Caco-2 (cell line): Measurements from ENCODE around the gene LRRC36. TPM values are rescaled to one million over a fixed set of nuclear protein-coding genes. Genes with fewer than 3 reads are reported as not detected.

ENCODE experiments used
- BruUV-seq: library from RNA; stranded (reverse); fragments of 400-500 nt; replicated peaks from 2 replicates; lab custom pipeline; 2021; lab: Mats Ljungman, UMichigan
- CTCF ChIA-PET: fragments of 300-600 bp; sonication (Branson Sonifier 250); formaldehyde crosslinking; loops from one replicate; lab custom pipeline; 2022; ENCODE audit warnings: antibody characterized with exemption; lab: Charles Lee
- POLR2A ChIA-PET: fragments of 300-600 bp; sonication (Branson Sonifier 250); formaldehyde crosslinking; loops from one replicate; lab custom pipeline; 2022; ENCODE audit warnings: antibody characterized with exemption; lab: Charles Lee
- DNase-seq, 2 experiments: peaks; one replicate each; pipeline versions ENCODE4 v3.0.0 to v3.0.0-alpha.2; 2020 to 2022
- H3K27me3 ChIP-seq: replicated peaks from 2 replicates; pipeline ENCODE4 v1.6.0; 2011; ENCODE audit warnings: low read length; ENCODE audit not compliant: control insufficient read depth, insufficient read depth
- H3K36me3 ChIP-seq: 2 replicates; pipeline ENCODE4 v1.5.1; 2011; ENCODE audit warnings: low read length; ENCODE audit not compliant: control insufficient read depth, insufficient read depth
- H3K4me1 ChIP-seq: fragments of 250-450 bp; sonication (Bioruptor Pico); 2 replicates; pipeline ENCODE4 v1.5.1; 2020; ENCODE audit warnings: mild to moderate bottlenecking
- H3K4me3 ChIP-seq: 2 replicates; pipeline ENCODE4 v1.5.1; 2011; ENCODE audit warnings: low read depth, mild to moderate bottlenecking, control low read depth, low read length
- H3K9me3 ChIP-seq: fragments of 250-450 bp; sonication (Bioruptor Pico); 2 replicates; pipeline ENCODE4 v1.5.1; 2020; ENCODE audit warnings: mild to moderate bottlenecking, moderate library complexity
- H3K27ac Mint-ChIP-seq: one replicate; pipeline ENCODE4 v1.8.0; 2022; ENCODE audit warnings: mixed read lengths; ENCODE audit not compliant: unreplicated experiment
- H3K27me3 Mint-ChIP-seq: one replicate; pipeline ENCODE4 v1.8.0; 2022; ENCODE audit warnings: mixed read lengths; ENCODE audit not compliant: insufficient read depth, unreplicated experiment
- H3K36me3 Mint-ChIP-seq: one replicate; pipeline ENCODE4 v1.8.0; 2022; ENCODE audit warnings: mild to moderate bottlenecking, mixed read lengths; ENCODE audit not compliant: insufficient read depth, unreplicated experiment
- H3K4me1 Mint-ChIP-seq: one replicate; pipeline ENCODE4 v1.8.0; 2022; ENCODE audit warnings: low read depth, mixed read lengths; ENCODE audit not compliant: unreplicated experiment
- H3K4me3 Mint-ChIP-seq: one replicate; pipeline ENCODE4 v1.8.0; 2022; ENCODE audit warnings: mild to moderate bottlenecking, moderate library complexity, mixed read lengths; ENCODE audit not compliant: unreplicated experiment
- H3K9me3 Mint-ChIP-seq: one replicate; pipeline ENCODE4 v1.8.0; 2022; ENCODE audit warnings: mixed read lengths; ENCODE audit not compliant: unreplicated experiment
- intact Hi-C: fragments of 100-400 bp; cut with micrococcal nuclease; formaldehyde crosslinking; loops from one replicate; pipeline ENCODE4 v1.10.0; 2022; ENCODE audit not compliant: unreplicated experiment
- total RNA-seq: library from RNA; stranded (reverse); gene quantifications from 2 replicates; pipeline ENCODE4 v1.2.3, GENCODE V29; 2022
- TF ChIP-seq, protein P1 (sequence below), 2 experiments: fragments of 200-600 bp in 1 of 2; IDR thresholded peaks; 1 replicate in 1 of 2; 2 replicates in 1 of 2; pipeline versions ENCODE4 v1.5.1 to v1.8.0; 2011 to 2022; ENCODE audit warnings: antibody characterized with exemption in 1 of 2, control low read depth in 1 of 2, inconsistent platforms in 1 of 2, low read depth in 1 of 2, low read length in 1 of 2, mild to moderate bottlenecking in 1 of 2, moderate library complexity in 1 of 2; ENCODE audit not compliant: insufficient read depth in 1 of 2, severe bottlenecking in 1 of 2, unreplicated experiment in 1 of 2

Gene LRRC36
- total RNA-seq, 1 experiment from 2014 or later = not detected

DNA sequence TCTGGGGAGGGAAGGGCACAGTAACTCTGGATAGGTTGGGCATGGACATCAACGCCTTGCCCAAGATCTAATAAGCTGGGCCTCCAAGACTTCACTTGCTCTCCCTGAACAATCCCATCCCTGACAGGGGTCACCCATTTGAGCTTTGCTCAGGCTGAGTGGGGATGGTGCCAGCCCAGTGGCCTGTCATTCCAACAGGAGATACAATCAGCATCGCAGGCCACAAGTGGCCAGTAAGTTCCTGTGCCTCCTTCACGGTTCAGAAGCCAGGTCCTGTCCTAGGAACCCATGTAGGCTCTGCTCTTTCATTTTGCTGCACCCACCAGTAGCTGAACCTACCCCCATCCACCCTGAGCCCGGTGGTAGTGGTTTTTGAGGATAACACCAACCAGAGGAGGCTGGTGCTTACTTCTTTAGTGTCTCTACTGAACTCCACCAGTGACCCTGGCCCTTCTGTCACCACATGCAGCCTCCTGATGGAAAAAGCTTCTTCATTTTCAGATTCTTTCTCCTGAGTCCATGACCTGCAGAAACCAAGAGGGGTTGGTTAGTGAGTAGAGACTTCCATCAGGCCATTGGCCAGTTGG is 32.4 kb upstream of the LRRC36 start:
- ChIA-PET CTCF (no interaction called here), POLR2A (no interaction called here)
- Histone ChIP-seq H3K36me3 (no peaks in the 10 kb centered on the region; the same call in 1 of the 2 replicates), H3K4me3 (no peak overlapping the region), H3K9me3 (no peaks in the 10 kb centered on the region), H3K27me3 (no peaks in the 10 kb centered on the region), H3K4me1 (peaks cover 22% of the 10 kb centered on the region)
- H3K27ac Mint-ChIP-seq = no peak overlapping the region
- TF ChIP-seq, protein P1, sequence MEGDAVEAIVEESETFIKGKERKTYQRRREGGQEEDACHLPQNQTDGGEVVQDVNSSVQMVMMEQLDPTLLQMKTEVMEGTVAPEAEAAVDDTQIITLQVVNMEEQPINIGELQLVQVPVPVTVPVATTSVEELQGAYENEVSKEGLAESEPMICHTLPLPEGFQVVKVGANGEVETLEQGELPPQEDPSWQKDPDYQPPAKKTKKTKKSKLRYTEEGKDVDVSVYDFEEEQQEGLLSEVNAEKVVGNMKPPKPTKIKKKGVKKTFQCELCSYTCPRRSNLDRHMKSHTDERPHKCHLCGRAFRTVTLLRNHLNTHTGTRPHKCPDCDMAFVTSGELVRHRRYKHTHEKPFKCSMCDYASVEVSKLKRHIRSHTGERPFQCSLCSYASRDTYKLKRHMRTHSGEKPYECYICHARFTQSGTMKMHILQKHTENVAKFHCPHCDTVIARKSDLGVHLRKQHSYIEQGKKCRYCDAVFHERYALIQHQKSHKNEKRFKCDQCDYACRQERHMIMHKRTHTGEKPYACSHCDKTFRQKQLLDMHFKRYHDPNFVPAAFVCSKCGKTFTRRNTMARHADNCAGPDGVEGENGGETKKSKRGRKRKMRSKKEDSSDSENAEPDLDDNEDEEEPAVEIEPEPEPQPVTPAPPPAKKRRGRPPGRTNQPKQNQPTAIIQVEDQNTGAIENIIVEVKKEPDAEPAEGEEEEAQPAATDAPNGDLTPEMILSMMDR (IDR thresholded peaks at IDR 0.05; ENCODE audit: insufficient read depth in 1 of 2, low read depth in 1 of 2, low read length in 1 of 2, severe bottlenecking in 1 of 2, unreplicated experiment in 1 of 2) = no peak
- H3K4me1 Mint-ChIP-seq = peaks cover 6% of the 10 kb centered on the region
- BruUV-seq = no TSS peak
- H3K9me3 Mint-ChIP-seq = no peaks in the 10 kb centered on the region
- peaks cover 11% of the 10 kb centered on the region for H3K36me3 Mint-ChIP-seq
- no peak for DNase-seq
- no peak overlapping the region for H3K4me3 Mint-ChIP-seq
- no peaks in the 10 kb centered on the region for H3K27me3 Mint-ChIP-seq
- intact Hi-C loops = loop anchor here (5.0 kb wide), 1 partner anchor 43 kb away; no protein-coding TSS in a partner anchor

DNA sequence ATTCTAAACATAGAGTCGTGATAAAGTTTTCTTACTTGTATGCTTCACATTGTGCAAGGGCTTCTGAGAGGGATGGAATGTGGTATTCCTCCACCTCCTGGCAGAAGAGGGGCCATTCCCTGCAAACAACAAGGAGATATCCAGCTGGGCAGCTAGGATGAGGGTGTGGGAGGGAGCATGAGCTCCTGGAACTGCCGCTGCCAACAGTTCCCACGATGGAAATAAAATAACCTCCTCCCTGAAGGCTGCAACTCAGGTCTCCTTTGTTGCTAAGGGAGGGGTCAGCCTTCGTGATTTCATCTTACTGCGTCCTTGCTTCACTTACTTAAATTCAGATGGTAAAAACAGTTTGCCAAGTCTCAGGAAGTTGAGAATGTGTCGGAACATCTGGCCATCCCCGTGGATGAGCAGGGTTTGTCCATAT is 31.7 kb upstream of the LRRC36 start:
- no peak overlapping the region for H3K4me3 Mint-ChIP-seq
- Histone ChIP-seq H3K4me1 (peaks cover 15% of the 10 kb centered on the region), H3K36me3 (no peaks in the 10 kb centered on the region), H3K27me3 (no peaks in the 10 kb centered on the region), H3K4me3 (no peak overlapping the region), H3K9me3 (no peaks in the 10 kb centered on the region)
- peaks cover 6% of the 10 kb centered on the region for H3K4me1 Mint-ChIP-seq
- no TSS peak for BruUV-seq
- CTCF ChIA-PET = interaction anchor here (1.2 kb wide), 1 partner anchor 44 kb away, joined by 3 read pairs; no protein-coding TSS in a partner anchor
- TF ChIP-seq, protein P1 (IDR thresholded peaks at IDR 0.05; ENCODE audit: insufficient read depth in 1 of 2, low read depth in 1 of 2, low read length in 1 of 2, severe bottlenecking in 1 of 2, unreplicated experiment in 1 of 2) = no peak
- intact Hi-C loops = loop anchor here (5.0 kb wide), 1 partner anchor 42 kb away; no protein-coding TSS in a partner anchor
- no peak for DNase-seq
- POLR2A ChIA-PET = no interaction called here
- H3K36me3 Mint-ChIP-seq = peaks cover 11% of the 10 kb centered on the region
- no peaks in the 10 kb centered on the region for H3K9me3 Mint-ChIP-seq
- H3K27me3 Mint-ChIP-seq = no peaks in the 10 kb centered on the region
- no peak overlapping the region for H3K27ac Mint-ChIP-seq

DNA sequence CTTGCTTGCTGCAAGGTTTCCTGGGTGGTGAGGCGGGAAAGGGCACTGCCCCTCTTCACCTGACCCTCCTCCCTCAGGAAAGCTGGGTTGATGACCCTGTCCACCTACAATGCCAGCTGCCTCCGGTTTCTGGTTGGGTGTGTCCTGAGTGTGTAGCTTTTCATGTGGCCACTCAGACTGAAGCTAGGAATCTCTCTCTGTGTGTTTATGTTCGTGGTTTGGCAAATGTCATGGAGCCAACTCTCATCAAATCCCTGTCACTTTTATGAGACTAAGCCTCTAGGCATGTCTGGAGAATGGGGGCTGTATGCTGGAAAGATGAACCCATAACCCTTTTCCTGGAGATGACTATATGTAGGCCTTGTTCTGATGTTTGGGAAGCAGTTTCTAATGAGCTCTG is 30.2 kb upstream of the LRRC36 start:
- H3K4me3 Mint-ChIP-seq = no peak overlapping the region
- H3K27me3 Mint-ChIP-seq = no peaks in the 10 kb centered on the region
- intact Hi-C loops = no loop called here
- no peak overlapping the region for H3K27ac Mint-ChIP-seq
- Histone ChIP-seq H3K4me1 (0 out of 2 replicates have a peak, but pooled peaks cover under 1% of the 10 kb centered on the region), H3K9me3 (no peaks in the 10 kb centered on the region), H3K36me3 (no peaks in the 10 kb centered on the region), H3K27me3 (no peaks in the 10 kb centered on the region), H3K4me3 (no peak overlapping the region)
- no TSS peak for BruUV-seq
- no peak for DNase-seq
- ChIA-PET CTCF (interaction anchor here (1.5 to 1.9 kb wide), 2 partner anchors 12 to 36 kb away, joined by 3 to 6 read pairs; no protein-coding TSS in a partner anchor), POLR2A (no interaction called here)
- TF ChIP-seq, protein P1 (IDR thresholded peaks at IDR 0.05; ENCODE audit: insufficient read depth in 1 of 2, low read depth in 1 of 2, low read length in 1 of 2, severe bottlenecking in 1 of 2, unreplicated experiment in 1 of 2) = no peak
- H3K36me3 Mint-ChIP-seq = peaks cover 6% of the 10 kb centered on the region
- no peaks in the 10 kb centered on the region for H3K9me3 Mint-ChIP-seq
- peaks cover 6% of the 10 kb centered on the region for H3K4me1 Mint-ChIP-seq
